Cardiac muscle cell (in vitro differentiated cells and primary cell): ENCODE measurements around the gene UAP1L1. TPM values are rescaled to one million over a fixed set of nuclear protein-coding genes. Genes with fewer than 3 reads are reported as not detected.
A peak's percentile ranks its signal among the peaks of the same experiment; 100 is the strongest.

ENCODE experiments used
- DNase-seq, 2 donors: peaks; one replicate each; pipeline versions ENCODE4 v3.0.0 to v3.0.0-alpha.2; 2010 to 2017; ENCODE audit warnings: low read depth in 1 of 2, low spot score in 1 of 2
- H3K27ac ChIP-seq: fragments of 200-600 bp; sonication (generic); 2 replicates; pipeline ENCODE4 v1.5.1; 2016
- H3K27me3 ChIP-seq: fragments of 200-600 bp; sonication (generic); 2 replicates; pipeline ENCODE4 v1.6.0; 2016; ENCODE audit warnings: control low read depth
- H3K36me3 ChIP-seq: fragments of 200-600 bp; sonication (generic); 2 replicates; pipeline ENCODE4 v1.5.1; 2016; ENCODE audit warnings: control low read depth
- H3K4me1 ChIP-seq: fragments of 200-600 bp; sonication (generic); 2 replicates; pipeline ENCODE4 v1.8.1; 2017; ENCODE audit warnings: low read depth, mild to moderate bottlenecking, mixed run types
- H3K4me3 ChIP-seq: fragments of 200-600 bp; sonication (generic); 2 replicates; pipeline ENCODE4 v1.5.1; 2016; ENCODE audit warnings: mild to moderate bottlenecking
- H3K9me3 ChIP-seq: fragments of 200-600 bp; sonication (generic); 2 replicates; pipeline ENCODE4 v1.5.1; 2017; ENCODE audit warnings: low read depth, mild to moderate bottlenecking, control low read depth
- polyA plus RNA-seq: library from polyadenylated mRNA; unstranded; fragments of >200 nt; fragmentation: Nextera tagmentation; extraction: Ambion mirVana; gene quantifications from 2 replicates; pipeline ENCODE4 v1.2.1, GENCODE V29; 2016
- total RNA-seq: library from RNA; depleted of rRNA; stranded (reverse); fragments of >200 nt; gene quantifications from 2 replicates; pipeline ENCODE4 v1.2.3, GENCODE V29; 2016
- TF ChIP-seq, protein P1 (sequence below): IDR thresholded peaks from 2 replicates; pipeline ENCODE4 v1.5.1; 2012; ENCODE audit warnings: low read depth, mild to moderate bottlenecking, low read length

UAP1L1 gene
- total and polyA plus RNA-seq, 2 experiments from 2014 or later, result 9.9 to 13.3 TPM

DNA sequence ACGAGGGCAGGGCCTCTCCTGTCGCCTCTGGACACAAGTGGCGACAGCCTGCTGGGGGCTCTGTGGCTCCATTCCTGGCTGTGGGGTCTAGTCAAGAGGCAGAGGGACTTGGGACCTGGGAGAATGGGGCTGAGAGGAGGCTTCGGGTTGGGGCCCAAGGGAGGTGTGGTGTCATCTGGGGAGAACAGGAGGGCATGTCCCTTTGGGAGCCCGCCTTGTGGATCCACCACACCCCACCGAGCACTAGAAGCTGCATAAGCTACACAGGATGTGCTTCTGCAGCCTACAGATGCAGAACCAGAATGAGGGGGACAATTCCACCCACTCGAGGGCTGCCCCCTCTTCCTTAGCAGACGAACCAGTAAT lies 5.6 kb downstream of the UAP1L1 start:
- Histone ChIP-seq H3K36me3 (no peaks in the 10 kb centered on the region), H3K4me3 (no peak overlapping the region), H3K9me3 (no peaks in the 10 kb centered on the region), H3K27me3 (peaks cover 22% of the 10 kb centered on the region), H3K4me1 (peaks cover 4% of the 10 kb centered on the region), H3K27ac (no peak overlapping the region)
- TF ChIP-seq, protein P1, sequence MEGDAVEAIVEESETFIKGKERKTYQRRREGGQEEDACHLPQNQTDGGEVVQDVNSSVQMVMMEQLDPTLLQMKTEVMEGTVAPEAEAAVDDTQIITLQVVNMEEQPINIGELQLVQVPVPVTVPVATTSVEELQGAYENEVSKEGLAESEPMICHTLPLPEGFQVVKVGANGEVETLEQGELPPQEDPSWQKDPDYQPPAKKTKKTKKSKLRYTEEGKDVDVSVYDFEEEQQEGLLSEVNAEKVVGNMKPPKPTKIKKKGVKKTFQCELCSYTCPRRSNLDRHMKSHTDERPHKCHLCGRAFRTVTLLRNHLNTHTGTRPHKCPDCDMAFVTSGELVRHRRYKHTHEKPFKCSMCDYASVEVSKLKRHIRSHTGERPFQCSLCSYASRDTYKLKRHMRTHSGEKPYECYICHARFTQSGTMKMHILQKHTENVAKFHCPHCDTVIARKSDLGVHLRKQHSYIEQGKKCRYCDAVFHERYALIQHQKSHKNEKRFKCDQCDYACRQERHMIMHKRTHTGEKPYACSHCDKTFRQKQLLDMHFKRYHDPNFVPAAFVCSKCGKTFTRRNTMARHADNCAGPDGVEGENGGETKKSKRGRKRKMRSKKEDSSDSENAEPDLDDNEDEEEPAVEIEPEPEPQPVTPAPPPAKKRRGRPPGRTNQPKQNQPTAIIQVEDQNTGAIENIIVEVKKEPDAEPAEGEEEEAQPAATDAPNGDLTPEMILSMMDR, result no peak
- DNase-seq, result no peak

DNA sequence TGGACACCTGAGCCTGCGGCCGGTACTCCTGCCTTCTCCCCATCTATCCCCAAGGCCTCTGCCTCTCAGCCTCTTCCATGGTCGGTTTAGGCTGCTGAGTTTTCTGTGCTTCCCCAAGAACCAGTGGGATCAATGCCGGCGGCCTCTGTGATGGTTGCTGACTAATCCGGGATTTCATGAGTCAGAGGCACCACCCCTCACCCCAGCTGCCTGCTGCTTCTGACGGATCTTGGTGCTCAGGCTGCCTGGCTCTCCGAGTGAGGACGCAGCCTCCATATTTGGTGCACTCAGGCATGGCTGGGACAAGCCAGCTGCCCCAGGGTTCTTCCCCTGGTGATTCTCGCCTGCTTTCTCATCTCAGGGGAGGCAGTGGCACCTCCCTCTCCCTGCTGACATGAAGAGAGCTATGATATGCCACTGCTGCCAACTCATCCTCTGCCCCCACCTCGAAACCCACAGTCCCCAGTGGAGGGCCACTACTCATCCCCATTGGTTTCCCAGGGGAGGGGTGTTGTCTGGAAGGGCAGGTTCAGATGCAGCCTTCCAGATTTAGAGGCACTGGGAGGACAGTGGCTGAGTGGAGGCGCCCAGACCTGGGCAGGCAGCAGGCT lies 6.2 kb downstream of the UAP1L1 start:
- no peaks in the 10 kb centered on the region for H3K36me3 ChIP-seq
- no peak overlapping the region for H3K4me3 ChIP-seq
- peaks cover 16% of the 10 kb centered on the region for H3K27me3 ChIP-seq
- H3K9me3 ChIP-seq, result no peaks in the 10 kb centered on the region
- peaks cover 4% of the 10 kb centered on the region for H3K4me1 ChIP-seq
- TF ChIP-seq, protein P1, result no peak
- no peak overlapping the region for H3K27ac ChIP-seq
- peak in 1 of 2 donors; percentile 94 for DNase-seq

DNA sequence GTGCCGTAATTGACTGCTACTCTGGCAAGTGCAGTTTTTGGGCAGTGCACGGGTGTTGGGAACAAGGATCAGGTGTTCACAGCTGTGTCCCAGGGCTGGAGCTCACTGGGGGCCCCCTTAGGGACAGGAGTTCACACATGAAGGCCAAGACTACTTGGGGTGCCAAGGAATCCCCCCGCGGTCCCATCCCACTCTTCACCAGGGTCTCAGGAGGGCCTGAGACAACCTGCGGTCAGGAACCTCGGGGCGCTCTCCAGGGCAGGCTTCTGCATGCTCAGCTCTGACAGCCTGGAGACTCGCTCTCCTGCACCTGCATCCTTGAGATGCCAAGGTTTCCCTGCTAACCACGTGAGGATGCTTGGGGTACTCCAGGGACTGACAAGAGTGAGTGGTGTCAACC lies 7.2 kb downstream of the UAP1L1 start:
- Histone ChIP-seq H3K4me1 (peaks cover 4% of the 10 kb centered on the region), H3K4me3 (no peak overlapping the region), H3K27ac (no peak overlapping the region), H3K9me3 (no peaks in the 10 kb centered on the region), H3K36me3 (no peaks in the 10 kb centered on the region), H3K27me3 (peaks cover 6% of the 10 kb centered on the region)
- TF ChIP-seq, protein P1, result no peak
- no peak for DNase-seq

- no peaks in the 10 kb centered on the region for H3K9me3 ChIP-seq
- H3K36me3 ChIP-seq, result peaks cover 3% of the 10 kb centered on the region
- no peaks in the 10 kb centered on the region for H3K27me3 ChIP-seq
- peak overlapping the region; percentile 36 for H3K27ac ChIP-seq
- TF ChIP-seq, protein P1, result no peak
- peaks cover 4% of the 10 kb centered on the region for H3K4me1 ChIP-seq
- peak; percentile 36 to 37 for DNase-seq
- peak overlapping the region; percentile 66 for H3K4me3 ChIP-seq
Observed at GRCh38 chr9:137085920-137086530, 8.7 kb downstream of the UAP1L1 start.

DNA sequence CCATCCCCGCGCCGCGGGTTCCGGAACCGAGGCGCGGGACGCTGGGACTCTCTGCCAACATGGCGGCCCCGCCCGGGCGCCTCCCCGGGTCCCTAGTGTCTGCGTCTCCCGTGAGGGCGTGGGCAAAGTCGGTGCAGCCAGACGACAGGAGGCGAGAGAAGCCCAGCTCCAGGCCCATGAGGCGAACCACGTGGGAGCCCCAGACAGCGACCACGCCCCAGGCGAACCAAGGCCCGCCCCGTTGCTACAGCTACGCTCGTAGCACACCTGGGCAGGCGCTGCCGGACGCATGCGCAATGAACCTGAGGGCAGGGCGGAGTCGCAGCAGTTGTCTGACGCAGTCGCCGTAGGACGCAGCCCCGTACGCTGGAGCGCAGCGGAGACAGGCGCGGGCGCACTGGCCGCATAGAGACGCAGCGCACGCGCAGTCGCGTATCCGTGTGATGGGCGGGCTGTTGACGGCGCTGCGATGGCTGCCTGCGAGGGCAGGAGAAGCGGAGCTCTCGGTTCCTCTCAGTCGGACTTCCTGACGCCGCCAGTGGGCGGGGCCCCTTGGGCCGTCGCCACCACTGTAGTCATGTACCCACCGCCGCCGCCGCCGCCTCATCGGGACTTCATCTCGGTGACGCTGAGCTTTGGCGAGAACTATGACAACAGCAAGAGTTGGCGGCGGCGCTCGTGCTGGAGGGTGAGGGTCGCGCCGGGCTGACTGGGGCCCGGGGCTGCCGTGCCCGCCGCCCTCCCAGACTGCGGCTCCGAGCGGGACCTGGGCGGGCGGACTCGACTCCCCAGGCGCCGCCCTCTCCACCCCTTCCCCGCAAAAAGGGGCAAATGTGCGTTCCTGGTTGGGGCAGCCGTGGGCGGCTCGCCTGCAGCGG lies 9.5 kb downstream of the UAP1L1 start, which contains the start of gene MAN1B1:
TSS of gene MAN1B1 (plus strand) at position 455 of the 878 bp plus-strand sequence. CDS start at position 470, 15 bp downstream.
- peaks cover 3% of the 10 kb centered on the region for H3K36me3 ChIP-seq
- DNase-seq, result peak; percentile 99
- H3K4me1 ChIP-seq, result peaks cover 4% of the 10 kb centered on the region
- no peaks in the 10 kb centered on the region for H3K9me3 ChIP-seq
- peak within 1 kb of the TSS; percentile 86 for H3K27ac ChIP-seq
- no peaks in the 10 kb centered on the region for H3K27me3 ChIP-seq
- peak within 1 kb of the TSS; percentile 66 for H3K4me3 ChIP-seq
- TF ChIP-seq, protein P1, result no peak
